ENCODE data around the gene GALNTL6. TPM values are rescaled to one million over a fixed set of nuclear protein-coding genes. Genes with fewer than 3 reads are reported as not detected.

The GALNTL6 gene
- total and polyA plus RNA-seq, 2 donors (not counting 1 experiment from before 2014, with no cell fraction given) = not detected

DNA sequence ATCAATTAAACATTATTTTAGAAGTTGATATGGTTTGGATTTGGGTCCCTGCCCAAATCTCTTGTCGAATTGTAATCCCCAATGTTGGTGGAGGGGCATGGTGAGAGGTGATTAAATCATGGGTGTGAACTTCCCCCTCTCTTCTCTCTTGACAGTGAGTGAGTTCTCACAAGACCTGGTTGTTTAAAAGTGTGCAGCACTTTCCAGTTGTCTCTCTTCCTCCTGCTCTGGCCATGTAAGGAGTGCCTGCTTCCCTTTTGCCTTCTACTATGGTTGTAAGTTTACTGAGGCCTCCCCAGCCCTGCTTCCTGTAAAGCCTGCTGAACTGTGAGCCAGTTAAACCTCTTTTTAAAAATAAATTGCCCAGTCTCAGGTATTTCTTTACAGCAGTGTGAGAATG, 141.4 kb downstream of the GALNTL6 start:
- Histone ChIP-seq H3K9ac (ENCODE audit: insufficient read depth, low read length) (no peak overlapping the region), H3K4me2 (ENCODE audit: extremely low read depth, insufficient read depth, low read length) (no peak overlapping the region), H3K27me3 (ENCODE audit: control insufficient read depth, insufficient read depth, low read length) (no peaks in the 10 kb centered on the region), H2AFZ (ENCODE audit: low read length) (no peak overlapping the region), H3K9me3 (ENCODE audit: control insufficient read depth, insufficient read depth, low read depth, low read length) (no peaks in the 10 kb centered on the region), H3K36me3 (ENCODE audit: control insufficient read depth, insufficient read depth, low read length) (no peaks in the 10 kb centered on the region), H3K27ac (ENCODE audit: insufficient read depth, low read length) (no peak overlapping the region), H3K4me3 (replicated peaks in 1 of 4; ENCODE audit: control extremely low read depth in 1 of 4, insufficient read depth in 1 of 4, low read depth in 3 of 4, low read length in 4 of 4) (no peak overlapping the region), H4K20me1 (ENCODE audit: control insufficient read depth, extremely low read depth, insufficient read depth, low read length) (no peaks in the 10 kb centered on the region), H3K4me1 (ENCODE audit: control insufficient read depth, extremely low read depth, insufficient read depth, low read length) (no peaks in the 10 kb centered on the region), H3K79me2 (ENCODE audit: control insufficient read depth, insufficient read depth, low read length) (no peaks in the 10 kb centered on the region)
- no peak for DNase-seq (ENCODE audit: low read depth in 2 of 2)
- TF ChIP-seq EZH2 (IDR thresholded peaks at IDR 0.05; ENCODE audit: low read length, missing control alignments) = no peak
- TF ChIP-seq, protein P1, sequence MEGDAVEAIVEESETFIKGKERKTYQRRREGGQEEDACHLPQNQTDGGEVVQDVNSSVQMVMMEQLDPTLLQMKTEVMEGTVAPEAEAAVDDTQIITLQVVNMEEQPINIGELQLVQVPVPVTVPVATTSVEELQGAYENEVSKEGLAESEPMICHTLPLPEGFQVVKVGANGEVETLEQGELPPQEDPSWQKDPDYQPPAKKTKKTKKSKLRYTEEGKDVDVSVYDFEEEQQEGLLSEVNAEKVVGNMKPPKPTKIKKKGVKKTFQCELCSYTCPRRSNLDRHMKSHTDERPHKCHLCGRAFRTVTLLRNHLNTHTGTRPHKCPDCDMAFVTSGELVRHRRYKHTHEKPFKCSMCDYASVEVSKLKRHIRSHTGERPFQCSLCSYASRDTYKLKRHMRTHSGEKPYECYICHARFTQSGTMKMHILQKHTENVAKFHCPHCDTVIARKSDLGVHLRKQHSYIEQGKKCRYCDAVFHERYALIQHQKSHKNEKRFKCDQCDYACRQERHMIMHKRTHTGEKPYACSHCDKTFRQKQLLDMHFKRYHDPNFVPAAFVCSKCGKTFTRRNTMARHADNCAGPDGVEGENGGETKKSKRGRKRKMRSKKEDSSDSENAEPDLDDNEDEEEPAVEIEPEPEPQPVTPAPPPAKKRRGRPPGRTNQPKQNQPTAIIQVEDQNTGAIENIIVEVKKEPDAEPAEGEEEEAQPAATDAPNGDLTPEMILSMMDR (conservative IDR thresholded peaks at IDR 0.05 in 1 of 2, IDR thresholded peaks at IDR 0.05 in 1 of 2; ENCODE audit: low read depth in 1 of 2, low read length in 2 of 2) = no peak

DNA sequence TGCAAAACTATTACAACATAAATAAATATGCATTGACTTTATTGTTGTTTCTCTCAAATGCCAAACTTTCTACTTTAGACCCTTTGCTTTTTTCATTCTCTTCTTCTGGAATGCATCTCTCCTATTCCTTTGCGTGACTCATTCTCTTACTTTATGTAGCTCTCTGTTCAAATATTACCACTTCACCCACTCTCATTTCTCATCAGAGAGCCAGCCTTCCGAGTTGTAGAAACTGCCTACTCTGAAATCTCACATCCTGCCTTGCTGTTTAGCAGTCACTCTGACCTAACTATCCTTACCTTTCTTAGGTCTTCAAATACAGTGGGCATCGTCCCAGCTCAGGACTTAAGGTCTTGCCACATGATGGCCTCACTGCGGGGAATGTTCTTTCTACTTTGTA, 143.5 kb downstream of the GALNTL6 start:
- no peak overlapping the region for H2AFZ ChIP-seq (ENCODE audit: low read length)
- no peak for DNase-seq (ENCODE audit: low read depth in 2 of 2)
- no peak overlapping the region for H3K4me2 ChIP-seq (ENCODE audit: extremely low read depth, insufficient read depth, low read length)
- no peaks in the 10 kb centered on the region for H3K27me3 ChIP-seq (ENCODE audit: control insufficient read depth, insufficient read depth, low read length)
- H3K27ac ChIP-seq (ENCODE audit: insufficient read depth, low read length) = no peak overlapping the region
- H3K36me3 ChIP-seq (ENCODE audit: control insufficient read depth, insufficient read depth, low read length) = no peaks in the 10 kb centered on the region
- no peaks in the 10 kb centered on the region for H3K9me3 ChIP-seq (ENCODE audit: control insufficient read depth, insufficient read depth, low read depth, low read length)
- H4K20me1 ChIP-seq (ENCODE audit: control insufficient read depth, extremely low read depth, insufficient read depth, low read length) = no peaks in the 10 kb centered on the region
- TF ChIP-seq, protein P1 (conservative IDR thresholded peaks at IDR 0.05 in 1 of 2, IDR thresholded peaks at IDR 0.05 in 1 of 2; ENCODE audit: low read depth in 1 of 2, low read length in 2 of 2) = no peak
- no peaks in the 10 kb centered on the region for H3K4me1 ChIP-seq (ENCODE audit: control insufficient read depth, extremely low read depth, insufficient read depth, low read length)
- no peaks in the 10 kb centered on the region for H3K79me2 ChIP-seq (ENCODE audit: control insufficient read depth, insufficient read depth, low read length)
- H3K4me3 ChIP-seq (replicated peaks in 1 of 4; ENCODE audit: control extremely low read depth in 1 of 4, insufficient read depth in 1 of 4, low read depth in 3 of 4, low read length in 4 of 4) = no peak overlapping the region
- H3K9ac ChIP-seq (ENCODE audit: insufficient read depth, low read length) = no peak overlapping the region

DNA sequence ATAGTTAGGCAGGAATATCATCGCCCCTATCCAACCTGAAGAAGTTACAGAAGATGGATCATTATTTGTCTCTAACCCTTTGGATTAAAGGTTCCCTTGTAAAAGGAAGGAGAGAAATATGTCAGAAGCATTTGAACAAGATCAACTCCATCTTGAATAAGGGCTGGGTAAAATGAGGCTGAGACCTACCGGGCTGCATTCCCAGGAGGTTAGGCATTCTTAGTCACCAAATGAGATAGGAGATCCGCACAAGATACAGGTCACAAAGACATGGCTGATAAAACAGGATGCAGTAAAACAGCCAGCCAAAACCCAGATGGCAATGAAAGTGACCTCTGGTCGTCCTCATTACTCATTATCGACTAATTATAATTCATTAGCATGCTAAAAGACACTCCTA, 148.9 kb downstream of the GALNTL6 start:
- no peaks in the 10 kb centered on the region for H3K9me3 ChIP-seq (ENCODE audit: control insufficient read depth, insufficient read depth, low read depth, low read length)
- TF ChIP-seq, protein P1 (conservative IDR thresholded peaks at IDR 0.05 in 1 of 2, IDR thresholded peaks at IDR 0.05 in 1 of 2; ENCODE audit: low read depth in 1 of 2, low read length in 2 of 2) = no peak
- no peak for TF ChIP-seq EZH2 (IDR thresholded peaks at IDR 0.05; ENCODE audit: low read length, missing control alignments)
- no peaks in the 10 kb centered on the region for H3K27me3 ChIP-seq (ENCODE audit: control insufficient read depth, insufficient read depth, low read length)
- no peaks in the 10 kb centered on the region for H3K79me2 ChIP-seq (ENCODE audit: control insufficient read depth, insufficient read depth, low read length)
- no peaks in the 10 kb centered on the region for H3K36me3 ChIP-seq (ENCODE audit: control insufficient read depth, insufficient read depth, low read length)
- no peak overlapping the region for H3K4me3 ChIP-seq (replicated peaks in 1 of 4; ENCODE audit: control extremely low read depth in 1 of 4, insufficient read depth in 1 of 4, low read depth in 3 of 4, low read length in 4 of 4)
- no peak overlapping the region for H3K4me2 ChIP-seq (ENCODE audit: extremely low read depth, insufficient read depth, low read length)
- no peak for DNase-seq (ENCODE audit: low read depth in 2 of 2)
- no peak overlapping the region for H2AFZ ChIP-seq (ENCODE audit: low read length)
- no peak overlapping the region for H3K27ac ChIP-seq (ENCODE audit: insufficient read depth, low read length)
- no peak overlapping the region for H3K9ac ChIP-seq (ENCODE audit: insufficient read depth, low read length)
- H4K20me1 ChIP-seq (ENCODE audit: control insufficient read depth, extremely low read depth, insufficient read depth, low read length) = no peaks in the 10 kb centered on the region
- H3K4me1 ChIP-seq (ENCODE audit: control insufficient read depth, extremely low read depth, insufficient read depth, low read length) = no peaks in the 10 kb centered on the region
